Left colon (tissue), 2 donors: Measurements from ENCODE around the gene SMG5. TPM values are rescaled to one million over a fixed set of nuclear protein-coding genes. Genes with fewer than 3 reads are reported as not detected.
"Not testable (repeated sequence)": the region's sequence is repeated elsewhere in the genome, so short reads cannot be mapped to it uniquely, and the experiment has no call there.

Experiments used
- ATAC-seq: fragments of 200-7000 bp; cut with Tn5 transposase; one replicate; pipeline ENCODE4 v1.9.1; 2020; ENCODE audit warnings: mild to moderate bottlenecking, moderate library complexity
- DNase-seq, 2 donors: peaks; one replicate each; pipeline ENCODE4 v3.0.0-alpha.2; 2020
- intact Hi-C, 2 donors: fragments of 100-400 bp; cut with DNase I in 1 of 2; cut with micrococcal nuclease in 1 of 2; formaldehyde crosslinking; loops; one replicate each; pipeline versions ENCODE4 v1.11.2 to v1.14.0; 2022; cut with DNase I, micrococcal nuclease
- long read RNA-seq: library from polyadenylated mRNA; unstranded; transcript quantifications from one replicate; pipeline ENCODE4 v2.0.0, GENCODE V29; 2021
- total RNA-seq, 2 donors: library from RNA; stranded (reverse); fragmentation: NEBNext Ultra II Directional; extraction: Animal tissue kit (Norgen Biotek cat#: 25700); gene quantifications; one replicate each; pipeline ENCODE4 v1.2.1, GENCODE V29; 2021
- donor health status: DM: no; HTN: no; CAD: no.
- donor health status: DM: yes; HTN: yes; CAD: no.

Gene SMG5
- 10 to 100 TPM; 65.3 to 73.9 TPM for total RNA-seq
- long read RNA-seq, full-length matches to known transcripts, result 8 of 56 reads
- long read RNA-seq, partial matches to known transcripts, result 24 of 56 reads
- long read RNA-seq, other reads (novel, unspliced or antisense), result 24 of 56 reads

- DNase-seq (peak; percentile 95 to 99), ATAC-seq (peak; percentile 87)
- intact Hi-C loops, result no loop called here
These were observed at the start of gene SMG5 for GRCh38 chr1:156282479-156283222. Gene SMG5, minus strand, starts transcription at chr1:156282825. Its CDS starts 145 bp downstream, at chr1:156282680.

DNA sequence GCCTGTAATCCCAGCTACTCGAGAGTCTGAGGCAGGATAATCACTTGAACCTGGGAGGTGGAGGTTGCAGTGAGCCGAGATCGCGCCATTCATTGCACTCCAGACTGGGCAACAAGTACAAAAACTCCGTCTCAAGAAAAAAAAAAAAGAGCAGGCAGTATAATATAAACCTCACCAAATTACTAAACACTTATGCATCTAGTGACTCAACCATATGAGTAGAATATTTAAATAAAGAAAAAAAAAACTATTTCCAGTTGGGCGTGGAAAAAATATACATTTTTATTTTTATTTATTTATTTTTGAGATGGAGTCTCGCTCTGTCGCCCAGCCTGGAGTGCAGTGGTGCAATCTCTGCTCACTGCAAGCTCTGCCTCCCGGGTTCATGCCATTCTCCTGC, 40.6 kb upstream of the SMG5 start:
- DNase-seq, ATAC-seq, intact Hi-C loops: not testable (repeated sequence)

GRCh38 chr1:156320560-156320959, 37.9 kb upstream of the SMG5 start:
- intact Hi-C loops, result no loop called here
- no peak for DNase-seq
- ATAC-seq, result no peak

DNA sequence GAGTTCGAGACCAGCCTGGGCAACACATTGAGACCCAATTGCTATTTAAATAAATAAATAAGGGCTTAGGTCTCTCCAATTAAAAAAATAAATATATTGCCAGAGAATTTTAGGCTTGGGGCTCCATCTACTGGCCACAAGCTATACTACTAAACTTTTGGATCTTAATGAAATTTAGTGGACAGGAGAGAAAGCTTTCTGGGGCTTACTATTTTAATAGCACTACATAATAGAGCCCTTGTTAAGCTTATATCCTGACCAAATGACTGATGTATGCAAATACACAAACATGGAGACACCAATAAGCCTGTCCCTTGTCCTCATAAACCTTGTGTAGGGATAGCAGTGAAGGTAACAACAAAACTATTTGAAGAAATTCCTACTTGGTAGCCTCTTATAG, 37.0 kb upstream of the SMG5 start:
- DNase-seq (no peak), ATAC-seq (no peak)
- intact Hi-C loops, result no loop called here

DNA sequence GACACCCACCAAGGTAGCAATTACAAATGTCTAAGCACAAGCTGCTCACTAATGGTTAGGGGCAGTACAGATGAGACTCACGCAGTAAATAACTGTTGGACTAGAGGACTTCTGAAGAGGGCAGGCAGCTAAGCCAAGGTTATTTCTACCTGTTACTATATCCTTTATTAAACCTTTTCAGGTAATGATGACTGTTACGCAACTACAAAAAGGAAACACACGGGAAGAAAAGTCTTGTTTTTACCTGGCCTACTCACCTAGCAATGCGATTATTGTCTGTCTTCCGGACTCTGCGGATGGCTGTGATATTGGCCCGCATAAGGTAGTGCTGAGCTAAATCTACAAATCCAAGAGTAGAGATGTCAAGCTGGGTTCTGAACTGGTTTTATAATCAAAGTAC, 34.3 kb upstream of the SMG5 start:
- no peak for DNase-seq
- ATAC-seq, result no peak
- intact Hi-C loops, result no loop called here

DNA sequence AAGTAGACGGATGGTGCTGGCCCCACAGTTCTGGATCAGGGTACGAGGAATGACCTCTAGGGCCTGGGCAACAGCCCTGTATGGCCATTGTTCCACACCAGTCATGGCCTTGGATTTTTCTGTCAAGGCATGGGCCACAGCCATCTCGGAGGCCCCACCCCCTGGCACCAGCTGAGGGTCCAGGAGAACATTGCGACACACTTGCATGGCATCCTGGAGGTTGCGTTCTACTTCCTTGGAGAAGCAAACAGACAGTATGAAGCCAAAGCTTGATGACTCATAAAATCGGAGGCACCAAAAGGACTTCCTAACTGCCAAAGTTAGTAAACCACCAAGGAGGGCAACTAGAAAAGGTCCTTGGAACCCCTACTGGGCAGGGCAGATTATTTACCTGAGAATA, 28.3 kb upstream of the SMG5 start:
- DNase-seq (no peak), ATAC-seq (peak; percentile 25)
- intact Hi-C loops, result no loop called here

GRCh38 chr1:156308078-156308477, 25.5 kb upstream of the SMG5 start:
- no peak for ATAC-seq
- intact Hi-C loops, result no loop called here

DNA sequence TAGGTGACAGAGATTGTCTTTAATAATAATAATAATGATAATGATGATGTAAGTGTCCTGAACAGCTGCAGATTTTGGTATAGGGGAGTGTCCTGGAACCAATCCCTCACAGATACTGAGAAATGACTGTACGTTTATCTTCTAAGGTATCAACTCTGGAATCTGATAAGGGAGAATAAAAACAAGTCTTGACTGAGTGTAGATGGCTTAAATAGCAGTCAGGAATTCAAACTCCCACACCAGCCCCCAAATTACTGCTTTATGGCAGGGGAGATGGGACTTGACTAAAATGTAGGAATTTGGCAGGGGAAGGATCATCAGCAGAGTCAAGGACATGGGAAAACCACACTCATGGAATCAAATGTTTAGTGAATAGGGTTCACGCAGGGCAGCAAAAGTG, 22.6 kb upstream of the SMG5 start:
- ATAC-seq, result no peak
- no peak for DNase-seq
- intact Hi-C loops, result no loop called here

More at GRCh38 chr1:156308078-156308477, 25.5 kb upstream of the SMG5 start:
- no peak for DNase-seq

- DNase-seq (no peak), ATAC-seq (no peak)
- intact Hi-C loops, result no loop called here
These were observed 20.6 kb upstream of the SMG5 start for GRCh38 chr1:156303241-156303640.

DNA sequence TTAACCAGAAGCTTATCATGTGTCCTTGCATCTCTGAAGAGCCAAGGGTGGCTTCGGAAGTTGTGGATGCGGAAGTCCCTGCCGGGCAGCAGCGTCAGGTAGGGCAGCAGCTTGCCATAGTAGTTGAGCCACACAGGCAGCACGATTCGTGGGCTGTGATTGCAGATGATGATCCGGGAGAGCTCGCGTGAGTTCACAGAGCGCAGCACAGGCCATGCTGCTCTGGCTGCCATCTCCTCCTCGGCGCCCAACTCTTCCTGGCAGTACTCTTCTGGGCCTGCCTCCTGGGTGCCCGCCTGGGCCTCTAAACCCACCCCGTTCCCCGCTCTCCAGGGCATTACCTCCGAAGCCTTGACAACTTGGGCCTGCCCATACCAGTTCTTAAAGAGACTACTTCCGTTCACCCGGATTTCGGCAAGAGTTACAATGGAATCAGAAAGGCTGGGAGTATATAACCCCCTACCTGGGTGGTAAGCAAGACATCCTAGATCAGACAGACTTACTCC, 16.3 kb upstream of the SMG5 start, which contains the start of gene VHLL:
VHLL (minus strand) TSS at position 456 of the 506 bp plus-strand sequence; CDS start at position 338, 118 bp downstream.
- DNase-seq (no peak), ATAC-seq (no peak)
- intact Hi-C loops, result no loop called here

DNA sequence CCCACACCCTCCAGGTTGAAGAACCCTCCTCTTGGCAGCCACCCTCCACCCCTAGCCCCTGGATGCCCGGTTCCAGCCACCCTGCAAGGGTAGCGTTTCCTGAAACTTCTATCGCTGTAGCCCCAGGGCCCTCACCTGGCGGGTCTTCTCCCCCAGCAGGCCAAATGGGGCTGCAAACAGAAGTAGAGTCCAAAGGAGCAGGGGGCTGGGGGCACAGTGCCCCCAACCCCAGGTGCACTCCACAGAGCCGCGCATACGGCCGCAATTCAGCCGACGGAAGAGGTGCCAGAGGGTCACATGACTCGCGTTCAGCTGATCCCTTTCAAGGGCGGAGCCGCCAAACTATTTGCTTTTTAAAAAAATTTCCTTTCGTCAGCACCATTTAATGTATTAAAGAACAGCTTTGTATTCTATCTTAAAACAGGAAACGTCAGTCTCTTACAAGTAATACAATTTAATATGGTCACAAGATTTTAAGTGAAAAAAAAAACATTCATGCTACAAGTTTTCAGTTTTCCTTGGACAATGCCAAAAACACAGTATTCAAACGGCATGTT, 12.8 kb upstream of the SMG5 start, which contains the start of gene GLMP:
GLMP (minus strand) TSS at position 289 of the 557 bp plus-strand sequence; CDS start at position 255, 34 bp downstream.
- peak; percentile 62 for ATAC-seq
- peak; percentile 69 to 84 for DNase-seq
- intact Hi-C loops, result no loop called here

DNA sequence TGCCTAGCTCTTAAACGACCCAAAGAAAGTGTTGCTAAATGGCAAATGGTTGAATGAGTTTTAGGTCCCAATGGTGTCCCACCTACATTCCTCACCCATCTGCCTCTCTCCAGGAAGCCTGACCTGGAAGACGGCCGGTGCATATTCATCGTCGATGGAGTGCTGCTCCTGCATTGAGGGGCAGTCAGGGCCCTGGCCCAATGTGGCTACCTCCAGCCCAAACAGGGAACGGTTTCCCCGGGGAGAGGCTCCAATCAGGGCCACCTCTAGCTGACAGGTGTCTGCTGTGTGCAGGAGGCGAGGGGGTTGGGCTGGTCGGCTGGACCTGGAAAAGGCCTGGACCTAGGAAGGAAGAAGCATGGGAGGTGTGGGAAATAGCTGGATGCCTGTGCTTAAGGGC, 11.3 kb upstream of the SMG5 start:
- intact Hi-C loops, result no loop called here
- ATAC-seq (no peak), DNase-seq (no peak)

GRCh38 chr1:156293098-156293434, 10.4 kb upstream of the SMG5 start:
- intact Hi-C loops, result no loop called here
- DNase-seq (no peak), ATAC-seq (no peak)

DNA sequence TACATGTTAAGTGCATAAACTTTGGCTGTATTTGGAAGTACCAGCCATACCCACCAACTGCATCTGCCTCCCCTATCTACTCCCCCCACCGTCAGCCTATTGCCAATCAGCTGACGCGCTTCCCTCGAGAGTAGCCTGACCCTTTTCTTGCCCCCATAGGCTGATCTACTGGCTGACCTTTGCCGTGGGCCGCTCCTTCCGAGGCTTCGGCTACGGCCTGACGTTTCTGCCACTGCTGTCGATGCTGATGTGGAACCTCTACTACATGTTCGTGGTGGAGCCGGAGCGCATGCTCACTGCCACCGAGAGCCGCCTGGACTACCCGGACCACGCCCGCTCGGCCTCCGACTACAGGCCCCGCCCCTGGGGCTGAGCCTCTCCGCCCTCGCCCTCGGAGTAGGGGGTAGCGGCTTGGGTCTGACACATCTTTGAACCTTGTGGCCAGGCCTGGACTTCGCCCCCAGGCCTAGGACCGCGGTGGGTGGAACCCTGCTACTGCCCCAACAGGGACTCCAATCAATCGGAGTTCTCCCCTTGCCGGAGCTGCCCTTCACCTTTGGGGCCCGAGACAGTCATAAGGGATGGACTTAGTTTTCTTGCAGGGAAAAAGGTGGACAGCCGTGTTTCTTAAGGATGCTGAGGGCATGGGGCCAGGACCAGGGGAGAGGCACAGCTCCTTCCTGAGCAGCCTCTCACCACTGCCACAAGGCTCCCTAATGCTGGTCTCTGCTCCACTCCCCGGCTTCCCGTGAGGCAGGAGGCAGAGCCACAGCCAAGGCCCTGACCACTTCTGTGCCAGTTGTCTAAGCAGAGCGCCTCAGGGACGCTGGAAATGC, 8.8 kb upstream of the SMG5 start:
- peak; percentile 95 for ATAC-seq
- intact Hi-C loops, result no loop called here
- DNase-seq, result peak; percentile 93 to 94

GRCh38 chr1:156289857-156290256, 7.2 kb upstream of the SMG5 start:
- DNase-seq (no peak), ATAC-seq (no peak)
- intact Hi-C loops, result no loop called here

GRCh38 chr1:156286061-156286460, 3.4 kb upstream of the SMG5 start:
- intact Hi-C loops, result no loop called here
- no peak for DNase-seq
- ATAC-seq, result no peak

DNA sequence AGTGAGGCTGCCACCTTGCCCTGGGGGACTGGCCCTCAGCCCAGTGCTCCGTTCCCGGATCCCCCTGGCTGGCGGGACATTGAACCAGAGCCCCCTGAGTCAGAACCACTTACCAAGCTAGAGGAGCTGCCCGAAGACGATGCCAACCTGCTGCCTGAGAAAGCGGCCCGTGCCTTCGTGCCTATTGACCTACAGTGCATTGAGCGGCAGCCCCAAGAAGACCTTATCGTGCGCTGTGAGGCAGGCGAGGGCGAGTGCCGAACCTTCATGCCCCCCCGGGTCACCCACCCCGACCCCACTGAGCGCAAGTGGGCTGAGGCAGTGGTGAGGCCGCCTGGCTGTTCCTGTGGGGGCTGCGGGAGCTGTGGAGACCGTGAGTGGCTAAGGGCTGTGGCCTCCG, 2.8 kb upstream of the SMG5 start:
- no peak for ATAC-seq
- intact Hi-C loops, result no loop called here
- DNase-seq, result no peak

DNA sequence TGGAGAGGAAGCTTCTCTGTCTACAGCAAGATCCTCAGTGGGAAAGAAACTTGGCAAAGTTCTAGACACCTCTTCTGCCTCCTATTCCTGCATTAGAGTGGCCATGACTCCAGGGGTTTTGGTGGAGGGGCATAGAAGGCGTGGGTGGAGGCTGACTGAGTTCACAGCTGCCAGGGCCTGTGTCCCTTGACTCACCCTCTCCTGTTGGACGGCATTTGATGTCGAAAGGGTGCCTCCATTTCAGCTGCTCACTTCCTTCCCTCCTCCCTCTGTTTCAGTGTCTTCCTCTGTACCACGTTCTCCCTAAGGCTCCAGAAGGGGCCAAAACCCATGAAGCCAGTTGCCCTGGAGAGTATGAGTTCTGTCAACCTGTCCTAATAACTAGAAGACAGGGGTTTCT, 2.1 kb upstream of the SMG5 start:
- no peak for DNase-seq
- no peak for ATAC-seq
- intact Hi-C loops, result no loop called here

DNA sequence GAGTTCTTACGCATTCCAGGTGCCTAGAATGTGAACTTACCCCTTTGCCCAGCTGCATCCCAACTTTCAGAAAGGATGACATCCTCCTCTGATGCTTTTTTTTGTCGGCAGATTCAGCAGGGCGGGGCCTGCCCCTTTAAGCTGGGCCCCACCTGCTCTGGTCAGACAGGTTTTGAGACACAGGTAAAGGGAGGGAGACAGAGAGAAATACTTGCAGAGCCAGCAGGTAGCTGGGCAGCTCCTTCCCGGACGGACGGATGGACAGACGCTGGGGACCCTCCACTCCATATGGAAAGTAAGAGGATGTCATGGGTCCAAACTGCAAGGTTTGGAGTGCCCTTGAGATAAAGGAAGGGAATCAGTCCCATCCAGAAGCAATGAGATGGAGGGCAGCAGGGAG, 1.5 kb upstream of the SMG5 start, which contains the start of gene TMEM79:
TMEM79 (plus strand) TSS at position 214 of the 400 bp plus-strand sequence. CDS start 902 bp downstream, outside the sequence.
- DNase-seq (peak; percentile 45 to 53), ATAC-seq (peak; percentile 16)
- intact Hi-C loops, result no loop called here
